ENCODE measurements around the gene GIMAP4. TPM values are rescaled to one million over a fixed set of nuclear protein-coding genes. Genes with fewer than 3 reads are reported as not detected.
"Not testable (repeated sequence)": the region's sequence is repeated elsewhere in the genome, so short reads cannot be mapped to it uniquely, and the experiment has no call there.

GIMAP4 gene
- polyA plus RNA-seq (ENCODE audit: insufficient read length in 4 of 4): 10 to 100 TPM; 14.9 to 26.2 (median 21.7) TPM

DNA sequence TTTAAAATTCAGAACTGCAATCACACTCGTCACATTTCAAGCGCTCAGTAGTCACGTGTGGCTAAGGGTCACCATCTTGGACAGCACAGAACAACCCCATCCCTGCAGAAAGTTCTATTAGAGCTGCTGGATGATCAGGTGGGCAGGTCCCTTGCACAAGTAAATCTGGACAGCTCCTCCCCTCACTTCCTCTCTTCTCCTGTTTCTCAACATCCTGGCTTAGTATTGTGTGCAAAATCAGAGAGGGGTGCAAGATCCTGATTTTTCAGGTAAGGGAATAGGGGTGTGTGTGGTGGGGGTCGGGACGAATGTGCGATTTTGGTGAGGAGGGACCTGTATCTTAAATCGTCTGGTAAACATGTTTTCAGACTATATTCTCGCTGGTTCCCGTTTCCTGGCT is at the start of gene GIMAP4:
Gene GIMAP4, plus strand, starts transcription at position 222 of the 400 bp plus-strand sequence. CDS start 2,512 bp downstream, outside the sequence.
- no peak for DNase-seq (ENCODE audit: low read depth in 4 of 4, low spot score in 3 of 4)

DNA sequence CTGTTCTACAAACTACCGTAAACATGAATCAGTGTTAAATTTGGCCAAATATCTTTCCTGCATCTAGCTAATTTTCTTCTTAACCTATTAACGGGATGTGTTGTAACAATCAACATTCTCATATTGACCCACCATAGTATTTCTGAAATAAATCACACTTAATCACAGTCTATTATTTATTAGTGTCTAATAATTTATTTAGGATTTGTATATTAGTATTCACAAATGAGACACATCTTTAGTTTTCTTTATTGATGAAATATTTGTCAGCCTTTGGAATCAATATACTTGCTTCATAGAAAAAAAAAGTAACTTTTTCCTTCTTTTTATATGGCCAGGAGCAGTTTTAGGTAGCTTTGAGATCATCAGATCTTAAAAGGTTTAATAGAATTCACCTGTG is 47.9 kb upstream of the GIMAP4 start:
- no peak for DNase-seq (ENCODE audit: low read depth in 4 of 4, low spot score in 3 of 4)

DNA sequence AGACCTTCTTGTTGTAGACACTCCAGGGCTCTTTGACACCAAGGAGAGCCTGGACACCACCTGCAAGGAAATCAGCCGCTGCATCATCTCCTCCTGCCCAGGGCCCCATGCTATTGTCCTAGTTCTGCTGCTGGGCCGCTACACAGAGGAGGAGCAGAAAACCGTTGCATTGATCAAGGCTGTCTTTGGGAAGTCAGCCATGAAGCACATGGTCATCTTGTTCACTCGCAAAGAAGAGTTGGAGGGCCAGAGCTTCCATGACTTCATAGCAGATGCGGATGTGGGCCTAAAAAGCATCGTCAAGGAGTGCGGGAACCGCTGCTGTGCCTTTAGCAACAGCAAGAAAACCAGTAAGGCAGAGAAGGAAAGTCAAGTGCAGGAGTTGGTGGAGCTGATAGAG is 47.0 kb upstream of the GIMAP4 start:
- no peak for DNase-seq (ENCODE audit: low read depth in 4 of 4, low spot score in 3 of 4)

DNA sequence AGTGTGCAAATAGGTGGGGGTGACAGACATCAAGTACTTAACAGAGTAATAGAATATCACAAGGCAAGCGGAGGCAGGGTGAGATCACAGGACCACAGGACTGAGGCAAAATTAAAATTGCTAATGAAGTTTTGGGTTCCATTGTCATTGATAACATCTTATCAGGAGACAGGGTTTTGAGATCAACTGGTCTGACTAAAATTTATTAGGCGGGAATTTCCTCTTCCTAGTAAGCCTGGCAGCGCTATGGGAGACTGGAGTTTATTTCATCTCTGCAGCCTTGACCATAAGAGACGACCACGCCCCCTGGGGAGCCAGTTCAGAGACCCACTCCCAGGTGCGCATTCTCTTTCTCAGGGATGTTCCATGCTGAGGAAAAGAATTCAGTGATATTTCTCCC is 44.3 kb upstream of the GIMAP4 start:
- DNase-seq (ENCODE audit: low read depth in 4 of 4, low spot score in 3 of 4): not testable (repeated sequence)

DNA sequence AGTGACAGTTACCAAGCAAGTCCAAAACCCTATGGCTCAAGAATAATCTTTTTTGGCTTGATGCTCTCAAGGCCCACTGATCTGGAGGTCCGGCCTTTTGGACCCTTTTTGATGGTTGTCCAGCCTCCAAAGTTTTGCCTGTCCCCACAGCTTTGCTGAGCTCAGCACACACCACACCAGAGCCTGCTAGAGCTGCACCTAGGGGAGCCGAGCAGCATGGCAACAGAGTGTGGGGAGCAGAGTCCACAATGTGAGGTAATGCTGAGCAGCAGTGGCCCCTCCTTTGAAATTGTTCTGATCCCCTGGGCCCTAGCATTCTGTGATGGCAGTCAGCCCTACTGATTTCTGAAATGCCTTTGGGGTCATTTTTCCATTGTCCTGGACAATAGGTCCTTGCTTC is 43.2 kb upstream of the GIMAP4 start:
- no peak for DNase-seq (ENCODE audit: low read depth in 4 of 4, low spot score in 3 of 4)

DNA sequence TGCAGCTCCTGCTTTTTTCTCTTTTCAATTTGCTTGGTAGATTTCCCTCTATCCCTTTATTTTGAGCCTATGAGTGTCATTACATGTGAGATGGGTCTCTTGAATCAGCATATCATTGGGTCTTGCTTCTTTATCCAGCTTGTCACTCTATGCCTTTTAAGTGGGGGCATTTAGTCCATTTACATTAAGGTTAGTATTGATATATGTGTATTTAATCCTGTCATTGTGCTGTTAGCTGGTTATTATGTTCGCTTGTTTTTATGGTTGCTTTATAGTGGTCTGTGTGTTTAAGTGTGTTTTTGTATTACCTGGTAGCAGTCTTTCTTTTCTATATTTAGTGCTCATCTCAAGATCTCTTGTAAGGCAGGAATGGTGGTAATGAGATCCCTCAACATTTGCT is 35.5 kb upstream of the GIMAP4 start:
- no peak for DNase-seq (ENCODE audit: low read depth in 4 of 4, low spot score in 3 of 4)

DNA sequence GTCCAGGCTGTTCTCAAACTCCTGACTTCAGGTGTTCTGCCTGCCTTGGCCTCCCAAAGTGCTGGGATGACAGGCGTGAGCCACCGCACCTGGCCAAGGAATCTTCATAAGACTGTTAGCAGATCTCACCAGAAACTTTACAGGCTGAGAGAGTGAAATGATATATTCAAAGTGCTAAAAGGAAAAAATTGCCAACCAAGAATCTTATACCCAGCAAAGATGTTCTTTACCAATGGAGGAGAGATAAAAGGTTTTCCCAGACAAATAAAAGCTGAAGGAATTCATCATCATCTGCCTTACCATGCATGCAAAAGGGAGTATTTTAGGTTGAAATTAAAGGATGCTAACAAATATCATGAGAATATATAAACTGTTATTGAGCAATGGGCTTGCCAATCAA is 28.9 kb upstream of the GIMAP4 start:
- DNase-seq (ENCODE audit: low read depth in 4 of 4, low spot score in 3 of 4): no peak

DNA sequence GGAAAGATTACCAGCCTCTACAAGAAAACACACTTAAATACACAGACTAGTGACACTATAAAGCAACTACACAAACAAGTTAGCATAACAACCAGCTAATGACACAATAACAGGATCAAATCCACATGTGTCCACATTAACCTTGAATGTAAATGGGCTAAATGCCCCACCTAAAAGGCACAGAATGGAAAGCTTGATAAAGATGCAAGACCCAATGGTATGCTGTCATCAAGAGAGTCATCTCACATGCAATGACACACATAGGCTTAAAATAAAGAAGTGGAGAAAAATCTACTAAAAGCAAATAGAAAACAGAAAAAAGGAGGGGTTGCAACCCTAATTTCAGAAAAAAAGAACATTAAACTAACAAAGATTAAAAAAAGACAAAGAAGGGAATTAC is 14.0 kb upstream of the GIMAP4 start:
- DNase-seq (ENCODE audit: low read depth in 4 of 4, low spot score in 3 of 4): no peak

DNA sequence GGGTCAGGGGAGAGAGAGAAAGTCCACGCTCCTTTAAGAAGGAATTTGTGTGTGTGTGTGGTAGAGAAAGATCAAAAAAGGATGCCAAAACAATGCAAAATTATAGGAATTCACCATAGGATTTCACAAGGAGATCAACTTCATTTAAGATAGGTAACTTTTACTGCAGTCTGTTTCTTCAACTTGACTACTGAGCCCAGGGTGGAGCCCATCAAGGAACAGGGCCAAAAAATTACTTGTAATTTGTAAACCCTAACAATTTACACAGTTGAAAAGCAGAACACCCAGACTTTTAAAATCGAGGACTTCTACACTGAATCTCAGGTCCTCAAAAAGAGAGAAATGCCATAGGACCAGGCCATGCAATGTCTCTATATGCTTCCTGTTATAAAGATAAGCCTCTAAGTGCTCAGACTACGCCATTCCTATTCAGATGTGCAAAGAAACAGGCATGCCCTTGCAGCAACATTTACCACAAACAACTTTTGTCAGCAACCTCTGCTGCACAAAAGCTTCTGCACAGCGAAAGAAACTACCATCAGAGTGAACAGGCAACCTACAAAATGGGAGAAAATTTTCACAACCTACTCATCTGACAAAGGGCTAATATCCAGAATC is 10.6 kb upstream of the GIMAP4 start:
- DNase-seq (ENCODE audit: low read depth in 4 of 4, low spot score in 3 of 4): no peak

DNA sequence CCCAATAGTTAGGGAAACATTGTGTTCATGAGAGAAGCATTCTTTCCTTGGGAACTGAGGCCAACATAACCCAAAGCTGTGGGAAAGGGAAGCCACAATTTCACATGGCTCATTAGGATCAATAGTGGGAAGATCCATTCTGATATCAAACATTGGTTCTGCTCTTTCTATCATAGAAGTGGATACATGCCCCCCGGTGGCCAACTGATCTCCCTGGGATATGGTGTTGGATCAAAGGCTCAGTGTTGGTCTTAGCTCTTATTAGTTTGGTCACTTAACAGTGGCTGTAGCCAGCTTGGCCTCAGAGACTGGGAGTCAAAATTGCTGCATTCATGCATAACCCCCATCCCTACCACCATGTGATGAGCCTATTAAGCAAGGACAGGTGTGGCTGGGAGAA is 6.7 kb upstream of the GIMAP4 start:
- no peak for DNase-seq (ENCODE audit: low read depth in 4 of 4, low spot score in 3 of 4)

DNA sequence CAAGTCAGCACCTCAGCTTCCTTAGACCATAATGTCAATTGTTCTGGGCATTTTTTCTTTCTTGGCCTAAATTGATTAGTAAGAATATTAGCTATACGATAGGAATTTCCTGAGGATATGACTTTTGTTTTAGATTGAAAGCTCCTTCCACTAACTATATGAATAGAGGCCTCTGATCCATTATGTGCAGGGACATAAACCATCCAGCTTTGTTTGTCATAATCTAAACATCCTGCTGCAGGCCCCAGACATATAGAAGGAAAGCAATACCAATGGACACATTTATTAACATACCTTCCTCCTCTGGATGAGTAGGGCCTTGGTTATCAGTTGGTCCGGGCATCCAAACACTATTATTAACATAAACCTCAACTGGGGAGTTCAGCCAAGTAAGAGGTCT is 4.3 kb upstream of the GIMAP4 start:
- no peak for DNase-seq (ENCODE audit: low read depth in 4 of 4, low spot score in 3 of 4)

DNA sequence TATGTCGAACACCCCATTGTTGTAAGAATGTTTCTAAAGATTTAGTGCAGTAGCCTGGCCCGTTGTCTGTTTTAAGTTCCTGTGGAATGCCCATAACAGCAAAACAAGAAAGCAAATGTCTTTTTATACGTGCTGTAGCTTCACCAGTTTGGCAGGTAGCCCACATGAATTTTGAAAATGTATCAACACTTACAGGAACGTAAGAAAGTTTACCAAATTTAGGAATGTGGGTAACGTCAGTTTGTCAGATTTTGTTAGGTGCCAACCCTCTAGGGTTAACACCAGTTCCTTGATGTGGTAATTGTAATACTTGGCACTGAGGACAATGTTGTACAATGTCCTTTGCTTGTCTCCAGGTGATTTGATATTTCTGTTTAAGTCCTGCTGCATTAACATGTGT is 3.2 kb upstream of the GIMAP4 start:
- DNase-seq (ENCODE audit: low read depth in 4 of 4, low spot score in 3 of 4): no peak

DNA sequence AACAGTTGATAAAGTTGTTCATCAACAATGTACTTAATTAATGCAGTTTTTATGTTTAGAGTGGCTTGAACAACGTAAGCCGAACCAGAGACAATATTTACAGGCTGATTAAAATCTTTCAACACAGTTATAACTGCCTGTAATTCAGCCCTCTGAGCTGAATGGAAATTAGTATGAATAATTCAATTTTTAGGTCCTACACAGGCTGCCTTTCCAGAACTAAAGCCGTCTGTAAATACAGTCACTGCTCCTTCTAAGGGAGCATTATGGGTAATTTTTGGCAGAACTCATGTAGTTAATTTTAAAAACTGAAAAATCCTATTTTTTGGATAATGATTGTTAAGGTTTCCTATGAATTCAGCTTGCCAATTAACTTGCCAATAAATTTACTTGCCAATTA is 2.6 kb upstream of the GIMAP4 start:
- no peak for DNase-seq (ENCODE audit: low read depth in 4 of 4, low spot score in 3 of 4)

DNA sequence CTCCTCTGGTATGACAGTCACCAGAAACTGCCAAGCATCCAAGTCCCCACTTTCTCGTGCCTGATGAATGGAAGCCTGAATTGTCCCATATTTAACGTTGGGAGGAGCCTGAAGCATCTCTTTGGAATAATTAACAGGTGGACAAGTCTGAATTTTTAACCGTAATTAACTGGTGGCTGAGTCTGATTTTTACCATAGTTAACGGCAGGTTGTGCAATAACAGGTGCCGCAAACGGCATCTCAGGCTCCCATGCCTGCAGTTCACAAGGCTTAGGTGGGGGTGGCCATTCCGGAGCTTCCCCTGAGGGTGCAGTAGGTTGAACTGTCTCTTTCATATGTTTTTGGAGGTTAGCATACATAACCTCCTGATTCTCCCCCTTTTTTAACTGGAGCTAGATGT is 2.0 kb upstream of the GIMAP4 start:
- DNase-seq (ENCODE audit: low read depth in 4 of 4, low spot score in 3 of 4): no peak

DNA sequence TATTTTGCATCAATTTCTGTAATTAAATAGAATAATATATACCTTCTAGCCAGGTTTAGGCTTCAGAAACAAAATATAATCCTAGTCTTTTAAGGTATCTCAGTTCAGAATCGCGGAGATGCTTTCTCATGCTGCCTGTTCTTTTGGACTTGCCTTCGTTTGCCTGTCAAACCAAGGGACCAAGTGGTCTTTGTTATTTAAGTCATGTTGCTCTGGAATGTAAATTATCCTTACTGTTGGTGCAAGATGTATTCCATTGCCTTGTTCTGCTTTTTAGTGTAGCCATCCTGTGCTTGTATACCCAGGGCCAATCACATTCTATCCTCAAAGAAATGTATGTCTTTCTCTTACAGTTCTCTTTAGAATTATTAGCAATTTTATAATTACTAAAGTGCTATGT is 1.1 kb upstream of the GIMAP4 start:
- DNase-seq (ENCODE audit: low read depth in 4 of 4, low spot score in 3 of 4): no peak

DNA sequence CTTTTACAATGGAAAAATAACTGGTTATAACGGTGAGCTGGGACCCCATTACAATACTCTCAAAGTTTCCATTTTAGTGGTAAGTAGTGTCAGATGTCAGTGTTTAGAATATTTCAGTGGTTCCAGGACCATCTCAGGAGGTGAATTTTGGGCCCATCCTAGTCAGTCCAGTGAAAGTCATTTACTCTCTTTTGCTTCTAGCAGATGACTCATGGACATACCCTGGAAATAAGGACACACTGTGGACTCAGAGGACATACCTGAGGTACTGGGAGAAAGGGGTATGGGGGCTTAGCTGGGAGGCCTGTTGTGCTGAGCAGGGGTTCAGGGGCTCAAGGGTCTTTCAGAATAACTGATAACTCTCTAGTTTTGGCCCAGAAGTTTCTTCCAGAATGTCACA is 618 bp upstream of the GIMAP4 start:
- no peak for DNase-seq (ENCODE audit: low read depth in 4 of 4, low spot score in 3 of 4)

DNA sequence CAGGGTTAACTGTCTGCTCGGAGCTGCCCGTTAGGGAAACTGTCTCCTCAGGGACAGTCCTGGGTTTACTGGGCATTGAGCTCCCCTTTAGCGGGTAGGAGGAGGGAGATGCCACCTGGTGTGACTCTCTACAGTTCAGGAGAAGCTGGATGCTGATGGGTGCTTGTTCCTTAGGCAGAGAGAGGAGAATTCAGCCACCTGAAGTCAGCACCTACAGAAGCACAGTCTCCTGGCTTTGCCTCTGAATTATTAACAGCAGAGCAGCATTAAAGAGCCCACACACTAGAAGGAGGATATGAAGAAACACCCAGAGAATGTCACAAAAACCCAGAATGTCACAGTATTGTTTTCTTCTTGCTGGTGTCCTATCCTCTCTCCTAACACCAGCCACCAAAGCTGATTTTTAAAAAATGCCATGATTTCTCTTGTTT is 696 bp downstream of the GIMAP4 start:
- DNase-seq (ENCODE audit: low read depth in 4 of 4, low spot score in 3 of 4): no peak

DNA sequence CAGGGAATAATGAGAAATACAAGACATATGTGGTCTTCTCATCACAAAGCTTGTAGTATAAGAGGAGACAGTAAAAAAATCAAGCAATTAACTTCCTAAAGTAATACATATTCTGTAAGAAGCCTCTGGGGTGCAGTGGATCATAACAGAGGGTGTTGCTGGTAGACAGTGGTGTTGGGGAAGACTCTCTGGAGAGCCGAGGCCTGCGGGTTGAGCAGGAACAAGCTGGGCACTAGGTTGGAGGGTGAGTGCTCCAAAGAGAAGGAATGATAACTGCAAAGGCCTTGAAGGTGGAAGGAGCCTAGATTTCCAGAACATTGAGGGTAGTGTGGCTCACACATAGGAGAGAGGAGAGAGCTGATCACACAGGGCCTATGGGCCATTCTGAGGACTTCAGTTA is 1.5 kb downstream of the GIMAP4 start:
- no peak for DNase-seq (ENCODE audit: low read depth in 4 of 4, low spot score in 3 of 4)

DNA sequence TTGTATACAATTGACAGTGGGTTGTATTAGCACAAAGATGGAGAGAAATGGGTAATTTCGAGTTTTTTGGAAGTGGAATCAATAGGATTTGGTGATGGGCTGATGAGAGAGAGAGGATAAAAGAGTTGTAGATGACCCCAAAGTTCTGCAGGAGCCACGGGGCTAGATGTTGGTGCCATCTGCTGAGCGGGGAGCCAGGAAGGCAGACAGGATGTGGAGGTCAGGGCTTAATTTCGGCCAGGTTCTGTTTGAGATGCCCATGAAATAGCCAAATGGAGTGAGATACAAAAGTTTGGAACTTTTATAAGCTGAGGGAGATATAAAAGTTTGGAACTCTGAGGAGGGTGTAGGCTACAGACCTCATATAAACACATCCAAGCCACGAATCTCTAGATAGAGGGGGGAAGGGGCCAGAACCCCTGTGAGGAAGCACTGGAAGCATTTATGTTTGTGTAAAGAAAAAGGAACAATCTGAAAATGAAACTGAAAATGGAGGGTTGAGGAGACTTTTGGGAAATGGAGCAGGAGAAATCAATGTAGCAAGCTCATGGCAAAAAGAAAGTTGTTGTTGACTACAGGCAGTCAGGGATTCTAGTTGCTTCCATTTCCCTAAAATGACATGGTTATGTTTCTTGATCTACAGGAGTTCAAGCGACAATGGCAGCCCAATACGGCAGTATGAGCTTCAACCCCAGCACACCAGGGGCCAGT is 2.2 kb downstream of the GIMAP4 start:
- no peak for DNase-seq (ENCODE audit: low read depth in 4 of 4, low spot score in 3 of 4)

DNA sequence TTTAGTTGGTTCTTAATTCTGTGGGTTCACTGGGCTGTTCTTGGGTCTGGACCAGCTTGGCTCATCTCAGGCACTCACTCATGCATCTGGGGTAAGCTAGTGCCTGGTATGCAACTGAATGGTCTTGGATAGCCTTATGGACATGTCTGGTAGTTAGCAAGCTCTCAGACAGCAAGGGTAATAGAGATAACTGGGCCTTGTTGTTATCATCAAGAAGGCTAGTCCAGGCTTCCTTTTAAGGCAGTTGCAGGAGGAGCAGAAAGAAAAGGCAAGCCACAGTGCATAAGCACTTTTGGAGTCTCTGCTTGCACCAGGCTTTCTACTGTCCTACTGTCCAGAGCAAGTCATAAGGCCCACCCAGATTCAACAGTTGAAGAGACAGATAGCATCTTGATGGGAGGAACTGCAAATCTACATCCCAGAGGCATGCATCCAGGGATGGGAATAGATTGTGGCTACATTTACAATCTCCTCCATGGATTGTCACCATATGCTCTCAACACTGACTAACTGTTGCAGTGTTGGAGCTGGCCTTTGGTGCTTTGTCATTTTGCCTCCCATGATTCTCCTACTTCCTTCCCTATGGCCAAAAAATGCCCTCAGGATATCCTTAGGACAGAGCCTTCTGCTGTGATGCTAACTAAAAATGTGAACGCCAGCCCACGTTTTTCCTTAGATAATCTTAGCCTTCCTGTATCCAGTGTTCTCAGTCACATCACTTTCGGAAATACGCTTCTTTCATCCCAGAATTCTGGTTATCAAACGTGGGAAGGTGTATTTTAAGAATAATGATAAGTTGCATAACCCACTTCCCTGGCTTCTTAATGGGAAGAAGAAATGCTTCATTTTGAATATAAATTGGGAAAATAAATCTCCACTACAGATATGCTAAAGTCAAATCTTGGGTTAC is 3.6 kb downstream of the GIMAP4 start:
- DNase-seq (ENCODE audit: low read depth in 4 of 4, low spot score in 3 of 4): no peak

DNA sequence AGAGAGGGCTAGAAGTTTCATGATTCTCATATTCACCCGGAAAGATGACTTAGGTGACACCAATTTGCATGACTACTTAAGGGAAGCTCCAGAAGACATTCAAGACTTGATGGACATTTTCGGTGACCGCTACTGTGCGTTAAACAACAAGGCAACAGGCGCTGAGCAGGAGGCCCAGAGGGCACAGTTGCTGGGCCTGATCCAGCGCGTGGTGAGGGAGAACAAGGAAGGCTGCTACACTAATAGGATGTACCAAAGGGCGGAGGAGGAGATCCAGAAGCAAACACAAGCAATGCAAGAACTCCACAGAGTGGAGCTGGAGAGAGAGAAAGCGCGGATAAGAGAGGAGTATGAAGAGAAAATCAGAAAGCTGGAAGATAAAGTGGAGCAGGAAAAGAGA is 5.3 kb downstream of the GIMAP4 start:
- DNase-seq (ENCODE audit: low read depth in 4 of 4, low spot score in 3 of 4): no peak
